Measurements from ENCODE around the gene RBBP7. TPM values are rescaled to one million over a fixed set of nuclear protein-coding genes. Genes with fewer than 3 reads are reported as not detected.

Gene RBBP7
- total and polyA plus RNA-seq, 3 experiments from 2014 or later, result 155 to 163 (median 156) TPM

DNA sequence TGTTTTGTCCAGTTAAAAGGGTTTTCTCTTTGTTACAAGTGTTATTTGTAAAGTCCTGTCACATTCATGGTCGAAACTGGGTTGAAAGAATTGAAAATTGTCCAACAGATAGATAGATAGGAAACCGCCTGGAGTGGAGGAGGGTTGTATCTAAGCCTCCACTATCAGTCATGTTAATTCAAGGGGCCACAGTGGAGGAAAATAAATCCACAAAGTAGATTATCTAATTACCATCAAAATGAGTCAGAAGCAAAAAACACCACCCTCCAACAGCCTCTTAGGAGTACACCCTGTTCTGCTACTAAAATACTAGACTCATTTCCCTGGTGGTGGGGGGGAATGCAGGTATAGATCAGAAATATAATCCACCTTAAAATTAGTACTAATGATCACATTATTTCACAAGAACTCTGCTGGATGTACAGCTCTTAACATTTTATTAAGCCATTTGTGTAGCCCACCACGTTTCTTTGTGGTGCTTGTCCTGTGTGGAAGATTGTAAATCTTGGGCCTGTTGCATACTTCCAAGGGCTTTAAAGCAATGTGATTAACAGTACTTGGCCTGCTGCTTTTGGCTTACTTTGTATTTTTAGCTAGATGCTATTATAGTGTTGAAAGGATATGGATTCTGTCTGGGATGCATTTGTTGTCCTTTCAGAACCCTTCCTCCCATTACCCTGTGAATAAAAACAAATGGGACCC, 26.8 kb downstream of the RBBP7 start:
- Histone ChIP-seq H3K36me3 (ENCODE audit: insufficient read depth, low read length) (peaks cover 27% of the 10 kb centered on the region), H3K4me3 (ENCODE audit: low read length) (no peak overlapping the region), H3K27me3 (ENCODE audit: insufficient read depth, low read length, poor library complexity, severe bottlenecking) (no peaks in the 10 kb centered on the region), H3K9me3 (ENCODE audit: low read length) (no peaks in the 10 kb centered on the region), H3K27ac (ENCODE audit: low read depth, low read length) (no peak overlapping the region), H3K4me1 (ENCODE audit: insufficient read depth, low read length) (no peaks in the 10 kb centered on the region)
- Mint-ChIP-seq H3K36me3 (peaks cover 13 to 83% (median 27%) of the 10 kb centered on the region in 3 donors), H3K9me3 (no peaks in the 10 kb centered on the region), H3K4me3 (no peak overlapping the region), H3K4me1 (no peaks in the 10 kb centered on the region), H3K27ac (peak overlapping the region in 3 of 8 donors; percentile 17 to 57 (median 22)), H3K27me3 (no peaks in the 10 kb centered on the region)
- no peak for DNase-seq
- CTCF ChIA-PET, result no interaction called here
- POLR2A ChIA-PET, result no interaction called here

DNA sequence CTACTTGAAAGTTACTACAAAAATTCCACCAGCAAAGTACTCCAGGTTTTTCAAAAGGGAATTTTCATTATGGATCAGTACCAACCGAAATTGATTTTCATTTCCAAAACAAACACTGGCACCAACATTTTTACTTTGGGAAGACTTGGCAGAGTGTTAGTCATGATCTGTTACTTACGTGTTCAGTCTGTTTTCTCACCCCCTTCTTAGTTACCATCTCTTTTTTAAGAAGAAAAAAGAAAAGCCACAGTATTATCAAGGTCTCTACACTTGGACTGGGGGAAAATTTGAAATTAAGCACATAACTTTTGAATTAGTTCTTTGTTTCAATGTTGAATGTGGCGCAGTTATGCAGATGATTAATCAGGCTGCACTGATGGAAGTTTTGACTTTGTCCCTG, 27.5 kb downstream of the RBBP7 start:
- no peaks in the 10 kb centered on the region for H3K9me3 ChIP-seq (ENCODE audit: low read length)
- CTCF ChIA-PET, result no interaction called here
- no peak for DNase-seq
- H3K27me3 Mint-ChIP-seq, result no peaks in the 10 kb centered on the region
- peaks cover 32% of the 10 kb centered on the region for H3K36me3 ChIP-seq (ENCODE audit: insufficient read depth, low read length)
- H3K4me3 ChIP-seq (ENCODE audit: low read length), result no peak overlapping the region
- H3K27me3 ChIP-seq (ENCODE audit: insufficient read depth, low read length, poor library complexity, severe bottlenecking), result no peaks in the 10 kb centered on the region
- H3K9me3 Mint-ChIP-seq, result no peaks in the 10 kb centered on the region
- POLR2A ChIA-PET, result no interaction called here
- H3K4me1 Mint-ChIP-seq, result no peaks in the 10 kb centered on the region
- no peak overlapping the region for H3K27ac ChIP-seq (ENCODE audit: low read depth, low read length)
- H3K27ac Mint-ChIP-seq, result no peak overlapping the region
- H3K4me1 ChIP-seq (ENCODE audit: insufficient read depth, low read length), result no peaks in the 10 kb centered on the region
- no peak overlapping the region for H3K4me3 Mint-ChIP-seq
- H3K36me3 Mint-ChIP-seq, result peaks cover 13 to 84% (median 30%) of the 10 kb centered on the region in 3 donors

DNA sequence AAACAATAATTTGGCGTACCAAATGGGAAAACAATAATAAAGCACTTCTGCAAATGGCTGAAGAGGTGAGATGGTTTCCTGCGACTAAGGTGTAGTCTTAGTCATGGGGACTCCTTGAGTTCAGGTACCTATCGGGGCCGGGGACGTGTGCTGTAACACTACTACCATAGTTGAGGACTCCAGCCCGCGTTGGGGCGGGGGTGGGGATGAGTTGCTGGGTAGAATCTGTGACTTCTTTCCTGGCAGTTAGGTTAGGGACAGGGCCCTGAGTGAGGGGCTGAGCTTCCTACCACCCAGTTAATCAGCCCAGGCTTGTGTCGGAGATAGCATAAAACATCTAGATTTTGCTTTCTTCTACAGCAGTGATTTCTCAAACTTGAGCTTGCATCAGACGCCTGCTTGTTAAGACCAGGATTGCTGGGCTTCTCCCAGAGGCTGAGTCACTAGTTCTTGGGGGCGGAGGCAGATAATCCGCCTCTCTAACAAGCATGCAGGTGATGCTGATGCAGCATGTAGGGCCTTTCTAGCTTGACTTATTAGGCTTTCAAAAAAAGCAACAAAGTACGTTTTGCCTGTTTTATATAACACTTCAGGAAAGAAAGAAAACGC, 30.2 kb downstream of the RBBP7 start:
- H3K4me1 Mint-ChIP-seq, result peaks cover 0 to 1% (median 0%) of the 10 kb centered on the region in 3 donors
- H3K27ac Mint-ChIP-seq, result no peak overlapping the region
- peak overlapping the region in 1 of 7 donors; percentile 59 for H3K4me3 Mint-ChIP-seq
- no peak overlapping the region for H3K27ac ChIP-seq (ENCODE audit: low read depth, low read length)
- H3K9me3 Mint-ChIP-seq, result no peaks in the 10 kb centered on the region
- H3K27me3 Mint-ChIP-seq, result peaks cover 0 to 3% of the 10 kb centered on the region in 2 donors
- CTCF ChIA-PET, result no interaction called here
- peaks cover 21% of the 10 kb centered on the region for H3K36me3 ChIP-seq (ENCODE audit: insufficient read depth, low read length)
- H3K4me1 ChIP-seq (ENCODE audit: insufficient read depth, low read length), result no peaks in the 10 kb centered on the region
- no peaks in the 10 kb centered on the region for H3K9me3 ChIP-seq (ENCODE audit: low read length)
- no peak overlapping the region for H3K4me3 ChIP-seq (ENCODE audit: low read length)
- peaks cover 17 to 84% (median 26%) of the 10 kb centered on the region in 3 donors for H3K36me3 Mint-ChIP-seq
- no peak for DNase-seq
- POLR2A ChIA-PET, result interaction anchor here (0.6 kb wide), 1 partner anchor 20 kb away, joined by 6 read pairs; no protein-coding TSS in a partner anchor
- H3K27me3 ChIP-seq (ENCODE audit: insufficient read depth, low read length, poor library complexity, severe bottlenecking), result no peaks in the 10 kb centered on the region

DNA sequence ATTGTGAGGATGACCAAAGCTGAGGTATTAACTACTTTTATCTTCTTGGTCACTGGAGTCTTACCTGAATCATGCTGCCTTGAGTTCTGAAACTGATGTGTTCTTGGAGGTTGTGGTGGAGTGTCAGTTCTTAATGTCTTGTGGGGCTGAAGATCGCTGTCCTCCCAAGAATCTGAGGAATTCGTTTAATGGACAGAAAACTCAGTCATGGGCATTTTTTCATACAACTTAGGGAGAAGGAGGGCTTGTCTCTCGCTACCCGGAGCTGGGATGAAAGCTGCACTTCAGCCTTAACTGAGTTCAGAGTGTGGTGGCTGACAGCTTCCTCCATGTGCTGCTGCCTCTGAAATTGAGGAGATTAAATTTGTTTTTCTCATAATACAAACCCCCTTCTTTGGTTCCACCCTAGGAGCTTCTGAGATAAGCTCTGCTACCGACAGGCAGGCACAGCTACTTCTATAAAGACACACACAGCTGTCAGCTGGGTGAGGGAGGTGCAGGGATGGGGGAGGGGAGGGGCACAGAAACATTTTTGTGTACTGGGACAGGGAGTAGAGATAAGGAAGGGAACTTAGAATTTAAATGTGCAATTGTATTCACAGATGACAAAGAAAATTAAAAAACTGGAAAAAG, 30.8 kb downstream of the RBBP7 start:
- peak overlapping the region in 1 of 8 donors; percentile 54 for H3K27ac Mint-ChIP-seq
- CTCF ChIA-PET, result no interaction called here
- H3K36me3 ChIP-seq (ENCODE audit: insufficient read depth, low read length), result peaks cover 21% of the 10 kb centered on the region

DNA sequence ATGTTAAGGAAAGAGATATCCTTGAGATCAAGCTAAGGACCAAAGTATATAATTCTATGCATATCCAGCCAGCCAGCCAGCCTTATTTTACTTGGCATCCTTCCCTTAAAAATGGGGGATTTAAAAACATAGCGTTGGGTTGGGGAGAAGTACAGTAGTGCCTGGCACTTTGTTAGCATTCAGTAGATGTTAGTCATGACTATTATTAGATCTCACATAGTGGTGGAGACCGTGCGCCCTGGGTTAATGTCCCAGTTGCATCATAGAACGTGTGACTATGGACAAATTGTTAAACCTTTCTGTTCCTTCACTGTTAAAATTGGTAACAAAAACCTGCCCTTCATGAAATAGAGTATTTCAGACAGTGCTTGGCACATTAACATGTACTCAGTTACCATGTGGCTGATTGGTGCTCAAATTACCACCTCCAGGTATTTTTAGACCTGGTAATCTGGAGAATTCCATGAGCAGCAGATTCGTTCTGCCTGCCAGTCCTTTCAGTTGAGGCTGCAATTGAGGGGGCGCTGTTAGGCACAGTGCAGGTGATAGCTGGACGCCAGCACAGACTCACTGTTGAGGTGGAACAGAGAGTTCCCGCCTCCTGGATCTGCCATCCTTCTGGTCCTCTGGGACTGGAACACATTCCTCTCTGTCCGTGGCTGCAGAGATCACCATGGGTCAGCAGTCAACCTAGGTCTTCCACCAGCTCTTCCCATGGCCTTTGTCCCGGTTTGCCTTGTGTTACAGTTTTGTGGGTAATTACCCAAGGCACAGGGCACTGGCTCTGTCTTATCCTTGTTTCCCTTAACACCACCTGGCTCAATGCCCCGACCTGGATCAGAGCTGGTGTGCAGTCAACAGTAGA, 31.7 kb downstream of the RBBP7 start:
- Mint-ChIP-seq H3K9me3 (no peaks in the 10 kb centered on the region), H3K4me3 (no peak overlapping the region), H3K27ac (peak overlapping the region in 3 of 8 donors; percentile 17 to 54 (median 21)), H3K36me3 (peaks cover 14 to 83% (median 29%) of the 10 kb centered on the region in 3 donors), H3K27me3 (peaks cover 0 to 3% of the 10 kb centered on the region in 2 donors), H3K4me1 (peaks cover 0 to 1% (median 0%) of the 10 kb centered on the region in 3 donors)
- DNase-seq, result no peak
- Histone ChIP-seq H3K36me3 (ENCODE audit: insufficient read depth, low read length) (peaks cover 18% of the 10 kb centered on the region), H3K27me3 (ENCODE audit: insufficient read depth, low read length, poor library complexity, severe bottlenecking) (no peaks in the 10 kb centered on the region), H3K27ac (ENCODE audit: low read depth, low read length) (no peak overlapping the region), H3K4me1 (ENCODE audit: insufficient read depth, low read length) (no peaks in the 10 kb centered on the region), H3K4me3 (ENCODE audit: low read length) (no peak overlapping the region), H3K9me3 (ENCODE audit: low read length) (no peaks in the 10 kb centered on the region)
- POLR2A ChIA-PET, result no interaction called here
- CTCF ChIA-PET, result no interaction called here

More for the DNA sequence above, 30.8 kb downstream of the RBBP7 start:
- Mint-ChIP-seq H3K4me3 (no peak overlapping the region), H3K4me1 (peaks cover 0 to 1% (median 0%) of the 10 kb centered on the region in 3 donors), H3K9me3 (no peaks in the 10 kb centered on the region), H3K27me3 (peaks cover 0 to 3% of the 10 kb centered on the region in 2 donors), H3K36me3 (peaks cover 17 to 81% (median 25%) of the 10 kb centered on the region in 3 donors)
- Histone ChIP-seq H3K4me3 (ENCODE audit: low read length) (no peak overlapping the region), H3K27ac (ENCODE audit: low read depth, low read length) (no peak overlapping the region), H3K4me1 (ENCODE audit: insufficient read depth, low read length) (no peaks in the 10 kb centered on the region), H3K9me3 (ENCODE audit: low read length) (no peaks in the 10 kb centered on the region), H3K27me3 (ENCODE audit: insufficient read depth, low read length, poor library complexity, severe bottlenecking) (no peaks in the 10 kb centered on the region)
- POLR2A ChIA-PET, result no interaction called here
- DNase-seq, result no peak

DNA sequence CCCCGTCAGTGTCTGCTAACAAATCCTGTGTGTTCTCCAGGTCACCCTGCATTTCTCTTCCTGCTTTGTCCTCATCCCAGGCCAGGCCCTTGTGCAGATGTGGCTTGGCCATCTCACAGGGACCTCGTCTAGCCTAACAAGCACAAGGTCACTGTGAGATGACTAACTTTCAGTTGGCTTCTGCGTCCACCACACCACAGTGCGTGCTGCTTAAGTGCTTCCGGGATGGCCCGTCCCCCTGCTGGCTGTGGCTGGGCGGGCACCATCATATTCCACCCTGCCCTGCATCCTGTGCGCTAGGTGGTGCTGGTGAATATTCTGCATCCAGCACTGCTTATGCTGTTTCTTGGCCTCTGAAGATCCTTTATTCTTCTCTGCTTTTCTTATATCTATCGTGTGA, 33.8 kb downstream of the RBBP7 start:
- no peaks in the 10 kb centered on the region for H3K4me1 ChIP-seq (ENCODE audit: insufficient read depth, low read length)
- peaks cover 17% of the 10 kb centered on the region for H3K36me3 ChIP-seq (ENCODE audit: insufficient read depth, low read length)
- Mint-ChIP-seq H3K9me3 (no peaks in the 10 kb centered on the region), H3K27me3 (peaks cover 0 to 3% of the 10 kb centered on the region in 2 donors), H3K4me1 (peaks cover 0 to 1% (median 0%) of the 10 kb centered on the region in 3 donors), H3K36me3 (peaks cover 11 to 83% (median 26%) of the 10 kb centered on the region in 3 donors), H3K4me3 (no peak overlapping the region), H3K27ac (peak overlapping the region in 6 of 8 donors; percentile 43 to 78 (median 60))
- H3K9me3 ChIP-seq (ENCODE audit: low read length), result no peaks in the 10 kb centered on the region
- DNase-seq, result peak in 1 of 5 donors; percentile 1
- H3K27me3 ChIP-seq (ENCODE audit: insufficient read depth, low read length, poor library complexity, severe bottlenecking), result no peaks in the 10 kb centered on the region
- CTCF ChIA-PET, result no interaction called here
- POLR2A ChIA-PET, result no interaction called here
- no peak overlapping the region for H3K4me3 ChIP-seq (ENCODE audit: low read length)
- no peak overlapping the region for H3K27ac ChIP-seq (ENCODE audit: low read depth, low read length)

DNA sequence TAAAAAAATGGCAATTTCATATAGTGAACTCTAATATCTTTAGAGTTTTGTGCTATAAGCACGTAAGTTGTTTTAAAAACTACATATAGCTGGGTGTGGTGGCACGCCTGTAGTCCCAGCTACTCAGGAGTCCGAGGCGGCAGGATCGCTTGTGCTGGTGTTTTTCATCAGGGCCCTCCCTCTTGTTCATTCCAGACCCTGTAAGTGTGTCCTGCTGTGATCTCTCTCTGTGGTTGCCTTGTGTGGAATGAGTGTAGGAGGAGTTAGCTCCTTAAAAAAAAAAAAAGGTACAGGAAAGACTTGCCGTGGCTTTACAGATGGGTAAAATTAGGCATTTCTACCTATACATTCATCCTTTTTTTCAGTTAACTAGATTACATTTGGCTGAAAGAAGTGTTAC, 35.4 kb downstream of the RBBP7 start:
- Mint-ChIP-seq H3K36me3 (peaks cover 13 to 74% (median 22%) of the 10 kb centered on the region in 3 donors), H3K4me1 (peaks cover 0 to 1% (median 0%) of the 10 kb centered on the region in 3 donors), H3K27ac (peak overlapping the region in 1 of 8 donors; percentile 61), H3K4me3 (no peak overlapping the region), H3K27me3 (peaks cover 0 to 3% of the 10 kb centered on the region in 2 donors), H3K9me3 (no peaks in the 10 kb centered on the region)
- no peaks in the 10 kb centered on the region for H3K9me3 ChIP-seq (ENCODE audit: low read length)
- ChIA-PET POLR2A (no interaction called here), CTCF (interaction anchor here (1.2 kb wide), 1 partner anchor 58 kb away, joined by 3 read pairs; no protein-coding TSS in a partner anchor)
- peaks cover 21% of the 10 kb centered on the region for H3K36me3 ChIP-seq (ENCODE audit: insufficient read depth, low read length)
- no peak overlapping the region for H3K27ac ChIP-seq (ENCODE audit: low read depth, low read length)
- H3K27me3 ChIP-seq (ENCODE audit: insufficient read depth, low read length, poor library complexity, severe bottlenecking), result no peaks in the 10 kb centered on the region
- H3K4me1 ChIP-seq (ENCODE audit: insufficient read depth, low read length), result no peaks in the 10 kb centered on the region
- no peak for DNase-seq
- no peak overlapping the region for H3K4me3 ChIP-seq (ENCODE audit: low read length)
